GM19463 (cell line): ENCODE data around the gene ANKRD55.
"Not testable (repeated sequence)": the region's sequence is repeated elsewhere in the genome, so short reads cannot be mapped to it uniquely, and the experiment has no call there.

Source experiments
- ATAC-seq: cut with Tn5 transposase; IDR thresholded peaks from one replicate; pipeline ENCODE4 v1.9.1; 2021; ENCODE audit warnings: mild to moderate bottlenecking, moderate library complexity; ENCODE audit not compliant: unreplicated experiment

ANKRD55 gene

GRCh38 chr5:56110646-56111403 is 122.3 kb downstream of the ANKRD55 start:
- ATAC-seq: no peak

DNA sequence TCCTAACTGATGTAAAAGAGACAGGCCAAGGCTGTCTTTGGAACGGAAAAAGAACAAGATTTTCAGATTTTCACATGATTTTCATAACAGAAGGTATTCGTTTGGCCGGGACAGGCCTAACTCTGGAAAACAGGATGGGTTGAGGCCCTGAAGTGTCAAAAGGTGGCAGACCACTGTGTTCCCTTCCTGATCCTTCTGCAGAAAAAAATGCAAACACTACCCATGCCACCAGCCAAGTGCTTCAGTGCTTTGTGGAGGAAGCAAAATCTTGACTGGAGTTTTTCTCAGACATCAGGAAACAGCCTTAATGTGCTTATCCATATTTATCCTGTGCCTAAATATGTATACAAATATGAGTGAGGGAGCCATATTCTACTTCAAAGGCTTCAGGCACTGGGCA is 124.9 kb downstream of the ANKRD55 start:
- no peak for ATAC-seq

DNA sequence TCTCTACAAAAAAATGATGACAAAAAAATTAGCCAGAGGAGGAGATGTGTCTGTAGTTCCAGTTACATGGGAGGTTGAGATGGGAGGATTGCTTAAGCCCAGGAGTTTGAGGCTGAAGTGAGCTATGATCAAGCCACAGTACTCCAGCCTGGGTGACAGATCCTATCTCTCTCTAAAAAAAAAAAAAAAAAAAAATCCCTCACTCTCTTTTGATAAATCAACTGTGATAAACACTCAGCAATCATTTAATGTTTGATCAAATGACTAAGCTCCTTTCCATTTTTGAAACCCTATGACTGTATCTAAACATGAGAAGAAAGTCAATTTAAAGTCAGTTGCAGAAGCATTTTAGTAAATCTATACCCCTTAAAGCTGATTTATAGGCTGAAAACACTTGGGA is 126.3 kb downstream of the ANKRD55 start:
- ATAC-seq: no peak

DNA sequence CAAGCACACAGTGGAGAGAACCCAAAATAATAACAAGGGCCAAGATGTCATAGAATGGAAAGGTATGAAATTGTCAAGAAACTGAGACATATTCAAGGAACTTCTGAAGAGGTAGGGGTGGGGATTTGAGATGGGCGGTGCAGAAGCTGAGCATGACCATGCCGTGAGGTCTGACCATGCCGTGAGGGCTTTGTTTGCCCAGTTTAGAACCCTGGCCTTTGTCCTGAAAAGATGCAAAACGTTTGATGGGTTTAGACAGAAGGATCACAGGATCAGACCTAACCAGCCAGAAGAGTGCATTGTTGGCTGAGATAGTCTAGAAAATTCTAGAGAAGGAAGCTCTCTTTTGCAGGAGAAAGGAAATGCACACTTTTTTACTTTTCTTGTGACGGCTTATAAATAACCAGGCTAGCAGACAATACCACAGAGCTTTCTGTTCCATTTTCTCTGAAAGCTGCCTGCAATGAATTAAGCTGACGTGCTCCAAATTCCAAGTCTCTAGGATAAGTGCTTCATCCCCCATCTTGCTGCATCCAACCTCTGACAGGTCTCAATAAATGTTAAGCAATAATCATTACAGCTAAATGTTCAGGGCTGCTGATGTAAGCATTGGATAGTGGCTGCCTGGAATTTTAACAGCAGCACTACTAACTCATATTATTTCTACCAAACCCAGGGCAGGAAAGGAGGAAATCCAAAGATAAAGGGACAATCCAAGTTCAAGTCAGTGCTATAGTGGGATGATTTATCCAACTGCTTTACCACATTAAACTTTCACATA is 127.4 kb downstream of the ANKRD55 start:
- peak; percentile 48 for ATAC-seq

DNA sequence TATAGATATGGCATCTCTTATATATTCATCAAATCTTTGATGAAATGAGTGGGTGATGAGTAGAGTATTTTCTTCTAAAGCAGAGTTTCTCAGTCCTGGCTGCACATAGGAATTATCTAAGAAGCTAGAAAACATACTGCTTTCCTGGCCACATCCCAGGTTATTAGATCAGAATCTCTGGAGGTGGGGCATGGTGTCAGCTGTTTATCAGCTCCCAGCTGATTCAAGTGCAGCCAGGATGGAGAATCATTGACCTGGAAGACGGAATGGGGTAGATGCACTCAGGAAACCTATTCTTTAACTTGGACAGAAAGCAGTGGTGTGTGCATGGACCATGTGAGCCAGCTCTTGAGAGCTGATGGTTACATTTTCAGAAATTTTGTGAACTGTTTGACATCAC is 130.2 kb downstream of the ANKRD55 start:
- no peak for ATAC-seq

DNA sequence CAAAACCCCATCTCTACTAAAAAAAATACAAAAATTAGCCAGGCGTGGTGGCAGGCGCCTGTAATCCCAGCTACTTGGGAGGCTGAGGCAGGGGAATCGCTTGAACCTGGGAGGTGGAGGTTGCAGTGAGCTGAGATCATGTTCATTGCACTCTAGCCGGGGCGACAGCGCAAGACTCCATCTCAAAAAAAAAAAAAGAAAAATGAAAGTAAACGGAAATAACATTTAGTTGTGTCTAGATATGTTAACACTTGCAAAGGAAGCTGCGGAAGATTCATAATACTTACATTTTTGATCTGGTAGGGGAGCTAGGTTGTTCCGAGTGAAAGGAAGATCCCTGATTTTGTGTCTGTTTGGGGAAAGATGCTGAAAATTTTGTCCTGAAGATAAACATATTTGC is 130.9 kb downstream of the ANKRD55 start:
- not testable (repeated sequence) for ATAC-seq

DNA sequence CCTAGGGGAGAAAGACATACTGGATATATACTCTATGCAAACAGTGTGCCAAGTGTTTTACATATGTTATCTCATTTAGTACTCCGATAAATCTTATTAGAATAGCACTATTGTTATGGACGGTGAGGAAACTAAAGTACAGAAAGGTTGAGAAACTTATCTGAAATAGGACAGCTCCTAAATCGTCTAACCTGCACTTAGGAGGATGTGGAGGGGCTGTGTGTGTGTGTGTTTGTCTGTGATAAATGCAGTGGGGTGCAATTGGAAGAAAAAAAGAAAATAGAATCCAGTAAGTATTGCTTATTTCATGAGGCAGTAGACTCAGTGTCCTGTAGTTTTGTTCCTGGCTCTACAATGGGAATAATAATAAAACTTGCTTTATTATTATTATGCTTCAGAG is 131.9 kb downstream of the ANKRD55 start:
- no peak for ATAC-seq

- ATAC-seq: no peak
Measured at GRCh38 chr5:56100439-56101176, 132.5 kb downstream of the ANKRD55 start.

DNA sequence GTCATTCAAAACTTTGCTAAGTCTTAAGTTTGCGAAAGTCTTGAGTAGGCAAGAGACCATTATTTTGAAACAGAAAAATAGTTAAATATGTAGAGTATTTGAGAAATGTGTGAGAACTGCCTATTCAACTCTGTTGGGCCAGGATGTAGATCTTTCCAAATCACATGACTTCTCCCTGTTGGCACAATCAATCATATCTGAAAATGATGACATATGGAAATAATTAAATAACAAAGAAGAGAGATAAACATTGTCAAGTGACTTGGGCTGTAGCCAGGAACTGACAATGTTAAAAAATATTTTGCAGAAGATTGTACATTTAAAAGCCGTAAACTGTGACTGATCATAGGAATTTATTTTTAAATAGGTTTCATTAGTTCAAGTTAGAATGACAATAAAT is 133.8 kb downstream of the ANKRD55 start:
- ATAC-seq: no peak

- no peak for ATAC-seq
Measured at GRCh38 chr5:56097055-56097454, 136.1 kb downstream of the ANKRD55 start.

- ATAC-seq: peak; percentile 76
Measured at GRCh38 chr5:56095579-56096102, 137.5 kb downstream of the ANKRD55 start.

GRCh38 chr5:56094579-56095361 is 138.4 kb downstream of the ANKRD55 start:
- peak; percentile 57 for ATAC-seq

DNA sequence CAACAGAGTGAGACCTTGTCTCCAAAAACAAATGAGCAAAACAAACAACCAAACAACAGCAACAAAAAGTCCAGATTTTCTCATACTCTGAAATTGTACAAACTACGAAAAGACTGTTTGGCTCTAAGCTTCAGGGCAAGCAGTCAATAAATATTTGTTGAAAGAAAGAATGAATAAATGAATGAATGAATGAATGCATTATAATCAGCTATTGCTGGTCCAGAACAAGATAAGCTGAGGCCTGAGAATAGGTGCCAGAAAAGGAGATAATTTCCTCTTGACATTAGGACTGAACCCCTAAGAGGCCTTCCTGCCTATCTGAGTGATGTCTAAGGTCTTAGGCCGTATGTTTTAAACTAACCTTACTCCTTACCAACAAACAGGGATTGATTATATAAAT is 139.2 kb downstream of the ANKRD55 start:
- ATAC-seq: no peak

GRCh38 chr5:56092115-56092514 is 141.0 kb downstream of the ANKRD55 start:
- no peak for ATAC-seq

DNA sequence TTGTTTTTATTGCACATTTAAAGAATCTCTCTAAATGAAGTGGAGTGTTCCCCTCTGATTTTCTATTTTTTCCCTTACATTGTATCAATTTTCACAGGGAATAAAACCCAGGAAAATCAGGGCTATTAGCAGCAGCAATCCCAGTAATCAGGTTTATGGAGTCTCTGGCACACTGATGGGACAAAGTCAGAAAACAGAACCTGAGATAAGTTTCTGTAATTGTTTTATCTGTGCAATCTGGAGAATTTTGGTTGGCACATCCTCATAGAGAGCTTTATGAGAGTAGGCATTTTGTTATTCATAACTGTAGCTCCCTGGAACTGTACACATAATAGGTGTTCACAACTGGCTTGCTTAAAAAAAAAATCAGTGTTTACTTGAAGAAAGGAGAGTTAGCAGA is 141.5 kb downstream of the ANKRD55 start:
- no peak for ATAC-seq

GRCh38 chr5:56090793-56091460 is 142.2 kb downstream of the ANKRD55 start:
- ATAC-seq: no peak

GRCh38 chr5:56088967-56089829 is 143.9 kb downstream of the ANKRD55 start:
- ATAC-seq: peak; percentile 96

DNA sequence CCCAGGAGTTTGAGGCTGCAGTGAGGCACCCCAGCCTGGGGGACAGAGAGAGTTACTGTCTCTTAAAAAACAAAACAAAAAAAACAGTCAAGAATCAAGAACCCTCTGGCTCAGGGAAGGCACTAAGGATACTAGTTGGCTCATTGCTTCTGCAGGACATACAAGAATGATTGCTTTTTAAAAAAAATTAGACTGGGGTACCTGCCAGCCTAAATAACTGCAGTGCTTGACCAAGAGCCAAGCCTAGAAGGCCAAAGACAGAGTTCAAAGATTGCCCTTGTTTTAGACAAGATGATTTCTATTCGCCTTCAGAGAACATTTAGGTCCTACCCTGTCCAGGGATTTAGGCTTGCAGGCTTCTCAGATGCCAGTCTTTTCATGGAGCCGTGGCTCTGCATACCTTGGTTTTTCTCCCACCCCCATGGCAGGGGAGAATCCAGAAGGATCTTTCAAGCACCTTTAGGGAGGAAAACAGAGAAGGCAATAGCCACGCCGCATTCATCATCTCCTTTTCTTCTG is 144.6 kb downstream of the ANKRD55 start:
- ATAC-seq: no peak

- ATAC-seq: no peak
Measured at GRCh38 chr5:56085193-56085592, 147.9 kb downstream of the ANKRD55 start.
